NCI-H345 treated with DMSO at 0.1 percent for 48 hours (cell line): Measurements from ENCODE around the gene COL6A1.

Source experiments
- DNase-seq: peaks from one replicate; lab custom pipeline; 2025; ENCODE audit not compliant: unreplicated experiment; lab: John Stamatoyannopoulos, UW

The COL6A1 gene

GRCh38 chr21:46023555-46023954, 42.0 kb downstream of the COL6A1 start:
- no peak for DNase-seq

GRCh38 chr21:46024141-46024540, 42.6 kb downstream of the COL6A1 start:
- no peak for DNase-seq

GRCh38 chr21:46025113-46025770, 43.7 kb downstream of the COL6A1 start:
- DNase-seq, result no peak

GRCh38 chr21:46027851-46028493, 46.4 kb downstream of the COL6A1 start:
- no peak for DNase-seq

GRCh38 chr21:46028573-46029091, 47.1 kb downstream of the COL6A1 start:
- no peak for DNase-seq

GRCh38 chr21:46029186-46029924, 47.8 kb downstream of the COL6A1 start:
- DNase-seq, result no peak

GRCh38 chr21:46031484-46031883, 49.9 kb downstream of the COL6A1 start:
- no peak for DNase-seq

- no peak for DNase-seq
These were observed 50.5 kb downstream of the COL6A1 start for GRCh38 chr21:46032100-46032499.

- peak; percentile 3 for DNase-seq
These were observed 52.1 kb downstream of the COL6A1 start for GRCh38 chr21:46033410-46034400.

GRCh38 chr21:46035809-46036695, 54.5 kb downstream of the COL6A1 start:
- no peak for DNase-seq

- DNase-seq, result no peak
These were observed 55.2 kb downstream of the COL6A1 start for GRCh38 chr21:46036696-46037330.

GRCh38 chr21:46037331-46038325, 56.1 kb downstream of the COL6A1 start:
- DNase-seq, result no peak

GRCh38 chr21:46038341-46038829, 56.8 kb downstream of the COL6A1 start:
- DNase-seq, result no peak

- DNase-seq, result no peak
These were observed 57.4 kb downstream of the COL6A1 start for GRCh38 chr21:46038871-46039397.

GRCh38 chr21:46039891-46040660, 58.5 kb downstream of the COL6A1 start:
- DNase-seq, result no peak

- DNase-seq, result no peak
These were observed 59.1 kb downstream of the COL6A1 start for GRCh38 chr21:46040707-46041106.

- no peak for DNase-seq
These were observed 59.6 kb downstream of the COL6A1 start for GRCh38 chr21:46041183-46041582.
